Endothelial cell of umbilical vein (primary cell): Measurements from ENCODE around the gene TMEM109. TPM values are rescaled to one million over a fixed set of nuclear protein-coding genes. Genes with fewer than 3 reads are reported as not detected.

Experiments
- BruUV-seq: library from RNA; stranded (reverse); fragments of 400-500 nt; replicated peaks from 2 replicates; lab custom pipeline; 2021; lab: Mats Ljungman, UMichigan
- CTCF ChIA-PET: fragments of 300-600, 350-600 bp; sonication (Branson Sonifier 250); formaldehyde crosslinking; loops from one replicate; lab custom pipeline; 2021; ENCODE audit warnings: antibody characterized with exemption, inconsistent platforms; lab: Charles Lee
- POLR2A ChIA-PET: fragments of 300-600, 350-600 bp; sonication (Branson Sonifier 250); formaldehyde crosslinking; loops from one replicate; lab custom pipeline; 2021; ENCODE audit warnings: antibody characterized with exemption, inconsistent platforms; lab: Charles Lee
- DNase-seq: peaks from one replicate; pipeline ENCODE4 v3.0.0-alpha.2; 2011; ENCODE audit warnings: low read depth, low spot score
- FAIRE-seq: peaks from 2 replicates; lab custom pipeline; 2011; peaks lifted over from hg19 to GRCh38; lab: Jason Lieb, UNC
- H2AFZ ChIP-seq: 2 replicates; pipeline ENCODE4 v1.6.0; 2012; ENCODE audit warnings: low read depth, low read length, control low read depth, inconsistent platforms
- H3K27ac ChIP-seq: 2 replicates; pipeline ENCODE4 v1.5.1; 2011; ENCODE audit warnings: low read depth, mild to moderate bottlenecking, control low read depth, low read length, moderate library complexity; ENCODE audit not compliant: insufficient read depth
- H3K27me3 ChIP-seq, 2 experiments: 2 replicates each; pipeline versions ENCODE4 v1.6.0 to v1.6.1; 2011; ENCODE audit warnings: low read length in 2 of 2, mixed read lengths in 1 of 2; ENCODE audit not compliant: control insufficient read depth in 2 of 2, insufficient read depth in 2 of 2
- H3K36me3 ChIP-seq, 2 experiments: 2 replicates in 1 of 2; 3 replicates in 1 of 2; pipeline ENCODE4 v1.5.1; 2011; ENCODE audit warnings: low read length in 2 of 2, mild to moderate bottlenecking in 1 of 2, moderate library complexity in 1 of 2; ENCODE audit not compliant: control insufficient read depth in 2 of 2, insufficient read depth in 2 of 2; ENCODE audit errors: extremely low read depth in 1 of 2
- H3K4me1 ChIP-seq: 3 replicates; pipeline ENCODE4 v1.5.1; 2011; ENCODE audit warnings: mild to moderate bottlenecking, low read length; ENCODE audit not compliant: control insufficient read depth, insufficient read depth; ENCODE audit errors: extremely low read depth
- H3K4me2 ChIP-seq: 2 replicates; pipeline ENCODE4 v1.6.1; 2011; ENCODE audit warnings: low read length, control low read depth, mixed read lengths; ENCODE audit not compliant: insufficient read depth
- H3K4me3 ChIP-seq, 3 experiments: fragments of 200-600 bp in 1 of 3; sonication (generic), shearing (Covaris generic) in 1 of 3; replicated peaks in 1 of 3; 2 replicates each; pipeline ENCODE4 v1.5.1; 2011 to 2016; ENCODE audit warnings: control low read depth in 3 of 3, low read length in 3 of 3, mild to moderate bottlenecking in 2 of 3, inconsistent platforms in 1 of 3, low read depth in 1 of 3, moderate library complexity in 1 of 3; ENCODE audit not compliant: insufficient read depth in 1 of 3
- H3K79me2 ChIP-seq: 2 replicates; pipeline ENCODE4 v1.6.0; 2012; ENCODE audit warnings: low read length, inconsistent platforms; ENCODE audit not compliant: control insufficient read depth, insufficient read depth
- H3K9ac ChIP-seq: replicated peaks from 2 replicates; pipeline ENCODE3; 2011; ENCODE audit warnings: low read length, control low read depth; ENCODE audit not compliant: insufficient read depth; ENCODE audit errors: extremely low read depth
- H3K9me1 ChIP-seq: replicated peaks from 3 replicates; pipeline ENCODE4 v1.6.0; 2011; ENCODE audit warnings: mild to moderate bottlenecking, low read length; ENCODE audit not compliant: control insufficient read depth, insufficient read depth; ENCODE audit errors: extremely low read depth
- H3K9me3 ChIP-seq: replicated peaks from 2 replicates; pipeline ENCODE4 v1.5.1; 2012; ENCODE audit warnings: low read length, inconsistent platforms; ENCODE audit not compliant: control insufficient read depth, insufficient read depth
- H4K20me1 ChIP-seq: replicated peaks from 2 replicates; pipeline ENCODE3; 2011; ENCODE audit warnings: mild to moderate bottlenecking, low read length; ENCODE audit not compliant: control insufficient read depth, insufficient read depth; ENCODE audit errors: extremely low read depth
- EZH2 ChIP-seq: IDR thresholded peaks from 2 replicates; pipeline ENCODE4 v1.6.1; 2012; ENCODE audit warnings: borderline replicate concordance, low read depth, mild to moderate bottlenecking, moderate library complexity, low read length, inconsistent platforms; ENCODE audit not compliant: severe bottlenecking
- FOS ChIP-seq: IDR thresholded peaks from 2 replicates; pipeline ENCODE4 v1.6.1; 2011; ENCODE audit warnings: mild to moderate bottlenecking, low read length, moderate library complexity, borderline replicate concordance; ENCODE audit not compliant: insufficient read depth
- GATA2 ChIP-seq: IDR thresholded peaks from 2 replicates; pipeline ENCODE4 v1.7.0; 2011; ENCODE audit warnings: low read depth, mild to moderate bottlenecking, moderate library complexity, mixed read lengths, low read length; ENCODE audit not compliant: insufficient read length, insufficient read depth
- JUN ChIP-seq: IDR thresholded peaks from 2 replicates; pipeline ENCODE4 v1.6.1; 2011; ENCODE audit warnings: borderline replicate concordance, low read depth; ENCODE audit not compliant: insufficient read length, insufficient read depth
- MYC ChIP-seq: IDR thresholded peaks from one replicate; pipeline ENCODE4 v1.6.1; 2011; ENCODE audit warnings: mild to moderate bottlenecking, low read depth, low read length
- POLR2A ChIP-seq: IDR thresholded peaks from 2 replicates; pipeline ENCODE4 v1.6.1; 2012; ENCODE audit warnings: low read depth, mild to moderate bottlenecking, control low read depth, low read length
- POLR2AphosphoS5 ChIP-seq: IDR thresholded peaks from 2 replicates; pipeline ENCODE4 v1.6.1; 2012; ENCODE audit warnings: low read depth, mild to moderate bottlenecking, control low read depth, low read length, moderate library complexity; ENCODE audit not compliant: insufficient read depth
- dilution Hi-C: fragments of 300-500 bp; cut with MboI; formaldehyde crosslinking; loops from one replicate; pipeline ENCODE4 v1.15.0; 2019; ENCODE audit warnings: low sequenced_read_pairs; ENCODE audit not compliant: extremely low pct_ligation_motif_present
- intact Hi-C: fragments of 100-400 bp; cut with micrococcal nuclease; formaldehyde crosslinking; loops from one replicate; pipeline ENCODE4 v1.10.0; 2022
- polyA plus RNA-seq, 4 experiments: library from polyadenylated mRNA; depleted of rRNA in 3 of 4; stranded (reverse) in 3 of 4; unstranded in 1 of 4; fragments of >200 nt; gene quantifications; 2 replicates each; pipeline versions ENCODE4 v1.2.1 to v1.2.3, GENCODE V29; 2011 to 2012; ENCODE audit warnings: missing spikeins in 1 of 4
- total RNA-seq: library from RNA; stranded (reverse); gene quantifications from 2 replicates; pipeline ENCODE4 v1.2.3, GENCODE V29; 2021
- TF ChIP-seq, protein P1 (sequence below): IDR thresholded peaks from 2 replicates; pipeline ENCODE4 v1.6.1; 2011; ENCODE audit not compliant: insufficient read depth, insufficient read length
- TF ChIP-seq, protein P2 (sequence below), 2 donors: IDR thresholded peaks; 1 replicate in 1 of 2; 2 replicates in 1 of 2; pipeline ENCODE4 v1.5.1; 2011; ENCODE audit warnings: low read length in 2 of 2, mild to moderate bottlenecking in 2 of 2, moderate library complexity in 2 of 2, control low read depth in 1 of 2, inconsistent platforms in 1 of 2, low read depth in 1 of 2; ENCODE audit not compliant: insufficient read depth in 1 of 2; ENCODE audit errors: extremely low read depth in 1 of 2

TMEM109 gene
- total and polyA plus RNA-seq, 2 donors (not counting 3 experiments of a cell fraction or from before 2014, with no cell fraction given): 143 to 192 TPM

DNA sequence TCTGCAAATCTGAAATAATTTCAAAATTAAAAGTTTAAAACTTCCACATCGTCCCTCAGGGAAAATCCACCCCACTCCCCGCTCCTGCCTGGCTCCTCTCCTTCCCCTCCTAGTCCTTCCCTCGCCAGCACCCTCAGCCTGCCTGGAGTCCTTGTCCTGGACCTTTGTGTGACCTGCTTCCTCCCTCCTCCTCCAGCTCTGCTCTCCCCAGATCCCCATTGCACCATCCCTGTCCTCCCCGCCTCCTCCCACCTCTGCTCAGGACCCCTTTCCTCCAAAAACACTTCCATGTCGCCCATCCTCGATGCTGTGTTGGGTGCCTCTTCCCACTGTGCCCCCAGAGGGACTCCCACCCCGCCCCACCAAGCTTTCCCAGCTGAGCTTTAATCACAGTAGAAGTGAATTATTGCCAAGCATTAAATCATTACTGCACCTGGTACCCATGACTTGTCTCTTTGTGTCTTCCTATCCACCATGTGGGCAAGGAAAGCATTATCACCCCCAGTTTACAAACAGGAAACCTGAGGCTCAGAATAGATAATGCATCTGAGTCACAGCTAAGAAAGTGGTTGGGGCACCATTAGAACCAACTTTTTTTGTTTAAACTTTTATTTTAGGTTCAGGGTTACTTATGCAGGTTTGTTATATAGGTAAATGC, 49.0 kb upstream of the TMEM109 start:
- no TSS peak for BruUV-seq
- ChIA-PET CTCF (interaction anchor here (1.2 to 1.5 kb wide), 2 partner anchors 21 to 34 kb away, joined by 3 to 5 read pairs; no protein-coding TSS in a partner anchor), POLR2A (no interaction called here)
- DNase-seq: no peak
- Histone ChIP-seq H2AFZ (no peak overlapping the region), H3K27me3 (no peaks in the 10 kb centered on the region), H3K4me3 (no peak overlapping the region), H3K9ac (no peak overlapping the region), H3K36me3 (no peaks in the 10 kb centered on the region), H3K9me3 (no peaks in the 10 kb centered on the region), H3K27ac (no peak overlapping the region), H3K79me2 (no peaks in the 10 kb centered on the region), H3K4me2 (no peak overlapping the region), H3K9me1 (no peaks in the 10 kb centered on the region), H3K4me1 (no peaks in the 10 kb centered on the region), H4K20me1 (no peaks in the 10 kb centered on the region)
- TF ChIP-seq, protein P1, sequence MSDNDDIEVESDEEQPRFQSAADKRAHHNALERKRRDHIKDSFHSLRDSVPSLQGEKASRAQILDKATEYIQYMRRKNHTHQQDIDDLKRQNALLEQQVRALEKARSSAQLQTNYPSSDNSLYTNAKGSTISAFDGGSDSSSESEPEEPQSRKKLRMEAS: no peak
- no peak for TF ChIP-seq JUN
- TF ChIP-seq GATA2: no peak
- TF ChIP-seq POLR2A: no peak
- no peak for TF ChIP-seq MYC
- no peak for TF ChIP-seq POLR2AphosphoS5
- no peak for TF ChIP-seq FOS
- TF ChIP-seq, protein P2, sequence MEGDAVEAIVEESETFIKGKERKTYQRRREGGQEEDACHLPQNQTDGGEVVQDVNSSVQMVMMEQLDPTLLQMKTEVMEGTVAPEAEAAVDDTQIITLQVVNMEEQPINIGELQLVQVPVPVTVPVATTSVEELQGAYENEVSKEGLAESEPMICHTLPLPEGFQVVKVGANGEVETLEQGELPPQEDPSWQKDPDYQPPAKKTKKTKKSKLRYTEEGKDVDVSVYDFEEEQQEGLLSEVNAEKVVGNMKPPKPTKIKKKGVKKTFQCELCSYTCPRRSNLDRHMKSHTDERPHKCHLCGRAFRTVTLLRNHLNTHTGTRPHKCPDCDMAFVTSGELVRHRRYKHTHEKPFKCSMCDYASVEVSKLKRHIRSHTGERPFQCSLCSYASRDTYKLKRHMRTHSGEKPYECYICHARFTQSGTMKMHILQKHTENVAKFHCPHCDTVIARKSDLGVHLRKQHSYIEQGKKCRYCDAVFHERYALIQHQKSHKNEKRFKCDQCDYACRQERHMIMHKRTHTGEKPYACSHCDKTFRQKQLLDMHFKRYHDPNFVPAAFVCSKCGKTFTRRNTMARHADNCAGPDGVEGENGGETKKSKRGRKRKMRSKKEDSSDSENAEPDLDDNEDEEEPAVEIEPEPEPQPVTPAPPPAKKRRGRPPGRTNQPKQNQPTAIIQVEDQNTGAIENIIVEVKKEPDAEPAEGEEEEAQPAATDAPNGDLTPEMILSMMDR (IDR thresholded peaks at IDR 0.05; ENCODE audit: extremely low read depth in 1 of 2, insufficient read depth in 1 of 2, low read depth in 1 of 2, low read length in 2 of 2): no peak
- TF ChIP-seq EZH2: no peak
- dilution Hi-C loops: no loop called here
- intact Hi-C loops: no loop called here
- no peak for FAIRE-seq
